CD4-positive, alpha-beta T cell treated with Interleukin-17A for 4 hours (primary cell): ENCODE measurements around the gene HACD2.
A peak's percentile ranks its signal among the peaks of the same experiment; 100 is the strongest.
"Not testable (repeated sequence)": the region's sequence is repeated elsewhere in the genome, so short reads cannot be mapped to it uniquely, and the experiment has no call there.

Source experiments
- DNase-seq: peaks from one replicate; pipeline ENCODE4 v3.0.0-alpha.2; 2020; ENCODE audit warnings: mixed read lengths

HACD2 gene

GRCh38 chr3:123584988-123585937 is at the start of gene HACD2:
TSS of gene HACD2 (minus strand) at chr3:123585053. CDS start at chr3:123585027, 26 bp downstream.
- DNase-seq = peak; percentile 96

GRCh38 chr3:123634149-123635051 is 49.5 kb upstream of the HACD2 start:
- no peak for DNase-seq

GRCh38 chr3:123633530-123633929 is 48.7 kb upstream of the HACD2 start:
- DNase-seq = no peak

GRCh38 chr3:123632161-123632655 is 47.4 kb upstream of the HACD2 start:
- no peak for DNase-seq

- no peak for DNase-seq
These were observed 44.8 kb upstream of the HACD2 start for GRCh38 chr3:123629747-123630047.

GRCh38 chr3:123628996-123629746 is 44.3 kb upstream of the HACD2 start:
- no peak for DNase-seq

GRCh38 chr3:123627673-123628670 is 43.1 kb upstream of the HACD2 start:
- no peak for DNase-seq

- no peak for DNase-seq
These were observed 42.0 kb upstream of the HACD2 start for GRCh38 chr3:123626881-123627280.

- DNase-seq = no peak
These were observed 39.4 kb upstream of the HACD2 start for GRCh38 chr3:123624302-123624701.

GRCh38 chr3:123623346-123623880 is 38.6 kb upstream of the HACD2 start:
- DNase-seq = no peak

- DNase-seq = no peak
These were observed 37.9 kb upstream of the HACD2 start for GRCh38 chr3:123622766-123623165.

- DNase-seq = no peak
These were observed 37.0 kb upstream of the HACD2 start for GRCh38 chr3:123621850-123622189.

GRCh38 chr3:123621186-123621849 is 36.5 kb upstream of the HACD2 start:
- DNase-seq = no peak

- no peak for DNase-seq
These were observed 35.5 kb upstream of the HACD2 start for GRCh38 chr3:123620343-123620742.

- peak; percentile 18 for DNase-seq
These were observed 34.1 kb upstream of the HACD2 start for GRCh38 chr3:123618768-123619484.

GRCh38 chr3:123618076-123618708 is 33.3 kb upstream of the HACD2 start:
- no peak for DNase-seq

- DNase-seq = no peak
These were observed 31.7 kb upstream of the HACD2 start for GRCh38 chr3:123616593-123616992.

GRCh38 chr3:123613543-123613942 is 28.7 kb upstream of the HACD2 start:
- no peak for DNase-seq

GRCh38 chr3:123611674-123612073 is 26.8 kb upstream of the HACD2 start:
- DNase-seq = not testable (repeated sequence)

- no peak for DNase-seq
These were observed 26.2 kb upstream of the HACD2 start for GRCh38 chr3:123611082-123611481.
